SU-DHL-6 (cell line): ENCODE results near the gene LRRC73.

Experiments used
- EZH2phosphoT487 ChIP-seq: fragments of 200-600 bp; sonication (generic), shearing (Covaris generic); conservative IDR thresholded peaks from 2 replicates; pipeline ENCODE4 v1.6.1; 2018; ENCODE audit warnings: mild to moderate bottlenecking, antibody characterized with exemption, low read length, moderate library complexity, mixed read lengths
- TF ChIP-seq, protein P1 (sequence below): fragments of 200-600 bp; sonication (generic); IDR thresholded peaks from one replicate; pipeline ENCODE4 v1.5.1; 2017; ENCODE audit warnings: antibody characterized with exemption, mild to moderate bottlenecking, low read length, moderate library complexity; ENCODE audit not compliant: insufficient read depth, poor library complexity, severe bottlenecking

DNA sequence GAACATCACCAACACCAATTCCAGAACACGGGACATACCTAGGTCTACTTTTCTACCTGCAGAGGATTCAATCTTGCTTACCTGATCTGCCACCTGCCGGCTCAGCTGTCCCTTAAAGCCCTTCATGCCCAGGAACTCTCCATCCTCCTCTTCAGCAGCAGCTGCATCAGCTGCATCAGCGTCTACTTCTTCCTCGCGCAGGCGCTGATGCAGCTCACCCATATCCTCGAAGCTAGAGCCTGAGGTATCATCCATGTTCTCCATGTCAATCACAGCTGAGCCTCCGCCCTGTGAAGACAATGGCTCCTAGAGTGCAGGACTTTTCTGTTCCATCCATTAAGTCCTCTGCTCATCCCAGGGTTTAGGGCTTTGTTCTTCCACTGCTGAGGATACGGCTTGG is 5.7 kb upstream of the LRRC73 start:
- no peak for TF ChIP-seq EZH2phosphoT487
- TF ChIP-seq, protein P1, sequence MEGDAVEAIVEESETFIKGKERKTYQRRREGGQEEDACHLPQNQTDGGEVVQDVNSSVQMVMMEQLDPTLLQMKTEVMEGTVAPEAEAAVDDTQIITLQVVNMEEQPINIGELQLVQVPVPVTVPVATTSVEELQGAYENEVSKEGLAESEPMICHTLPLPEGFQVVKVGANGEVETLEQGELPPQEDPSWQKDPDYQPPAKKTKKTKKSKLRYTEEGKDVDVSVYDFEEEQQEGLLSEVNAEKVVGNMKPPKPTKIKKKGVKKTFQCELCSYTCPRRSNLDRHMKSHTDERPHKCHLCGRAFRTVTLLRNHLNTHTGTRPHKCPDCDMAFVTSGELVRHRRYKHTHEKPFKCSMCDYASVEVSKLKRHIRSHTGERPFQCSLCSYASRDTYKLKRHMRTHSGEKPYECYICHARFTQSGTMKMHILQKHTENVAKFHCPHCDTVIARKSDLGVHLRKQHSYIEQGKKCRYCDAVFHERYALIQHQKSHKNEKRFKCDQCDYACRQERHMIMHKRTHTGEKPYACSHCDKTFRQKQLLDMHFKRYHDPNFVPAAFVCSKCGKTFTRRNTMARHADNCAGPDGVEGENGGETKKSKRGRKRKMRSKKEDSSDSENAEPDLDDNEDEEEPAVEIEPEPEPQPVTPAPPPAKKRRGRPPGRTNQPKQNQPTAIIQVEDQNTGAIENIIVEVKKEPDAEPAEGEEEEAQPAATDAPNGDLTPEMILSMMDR = no peak
